HT1080 (cell line): Measurements from ENCODE around the gene CYP4F2. TPM values are rescaled to one million over a fixed set of nuclear protein-coding genes. Genes with fewer than 3 reads are reported as not detected.
"Not testable (repeated sequence)": the region's sequence is repeated elsewhere in the genome, so short reads cannot be mapped to it uniquely, and the experiment has no call there.

ENCODE experiments used
- DNase-seq: peaks from one replicate; pipeline ENCODE4 v3.0.0-alpha.2; 2015; ENCODE audit warnings: low read depth
- polyA plus RNA-seq, 2 experiments: library from polyadenylated mRNA; depleted of rRNA; stranded (reverse); fragments of >200 nt; gene quantifications; 2 replicates each; pipeline ENCODE4 v1.2.3, GENCODE V29; 2015
- total RNA-seq: library from RNA; depleted of rRNA; stranded (reverse); fragments of >200 nt; shearing (Covaris generic); gene quantifications from 2 replicates; pipeline ENCODE4 v1.2.3, GENCODE V29; 2014; rRNA removed

The CYP4F2 gene
- total RNA-seq, result 0.30 and 0.63 TPM in 2 replicates
- 0.48 and 0.93 TPM in 2 replicates for polyA plus RNA-seq (2015; cell fraction: cytosol; rRNA removed)
- polyA plus RNA-seq (2015; cell fraction: nucleus; rRNA removed), result 1.9 and 3.1 TPM in 2 replicates

- no peak for DNase-seq
Observed at GRCh38 chr19:15897738-15898276, at the start of gene CYP4F2. TSS of gene CYP4F2 (minus strand) at chr19:15898074. CDS start at chr19:15897611, 463 bp downstream.

- DNase-seq, result no peak
Observed at GRCh38 chr19:15945301-15945700, 47.4 kb upstream of the CYP4F2 start.

GRCh38 chr19:15944401-15944800 is 46.5 kb upstream of the CYP4F2 start:
- no peak for DNase-seq

GRCh38 chr19:15937771-15938170 is 39.9 kb upstream of the CYP4F2 start:
- no peak for DNase-seq

- no peak for DNase-seq
Observed at GRCh38 chr19:15936950-15937349, 39.1 kb upstream of the CYP4F2 start.

GRCh38 chr19:15936173-15936572 is 38.3 kb upstream of the CYP4F2 start:
- DNase-seq, result no peak

- no peak for DNase-seq
Observed at GRCh38 chr19:15935167-15935702, 37.4 kb upstream of the CYP4F2 start.

GRCh38 chr19:15934332-15935078 is 36.6 kb upstream of the CYP4F2 start, which contains the start of gene CYP4F11:
TSS of gene CYP4F11 (minus strand) at chr19:15934529. CDS start at chr19:15934408, 121 bp downstream.
- no peak for DNase-seq

- DNase-seq, result not testable (repeated sequence)
Observed at GRCh38 chr19:15933761-15934331, 36.0 kb upstream of the CYP4F2 start.

- DNase-seq, result no peak
Observed at GRCh38 chr19:15928321-15928720, 30.4 kb upstream of the CYP4F2 start.

- DNase-seq, result no peak
Observed at GRCh38 chr19:15926484-15926883, 28.6 kb upstream of the CYP4F2 start.

- DNase-seq, result no peak
Observed at GRCh38 chr19:15923702-15924101, 25.8 kb upstream of the CYP4F2 start.

- no peak for DNase-seq
Observed at GRCh38 chr19:15922021-15922420, 24.1 kb upstream of the CYP4F2 start.

- no peak for DNase-seq
Observed at GRCh38 chr19:15919243-15919642, 21.4 kb upstream of the CYP4F2 start.

GRCh38 chr19:15915109-15915508 is 17.2 kb upstream of the CYP4F2 start:
- no peak for DNase-seq

- no peak for DNase-seq
Observed at GRCh38 chr19:15913830-15914229, 16.0 kb upstream of the CYP4F2 start.

GRCh38 chr19:15913384-15913783 is 15.5 kb upstream of the CYP4F2 start:
- DNase-seq, result no peak

- DNase-seq, result no peak
Observed at GRCh38 chr19:15911599-15912235, 13.8 kb upstream of the CYP4F2 start.

- DNase-seq, result no peak
Observed at GRCh38 chr19:15905026-15905425, 7.2 kb upstream of the CYP4F2 start.

GRCh38 chr19:15902898-15903297 is 5.0 kb upstream of the CYP4F2 start:
- DNase-seq, result not testable (repeated sequence)

- no peak for DNase-seq
Observed at GRCh38 chr19:15902254-15902653, 4.4 kb upstream of the CYP4F2 start.

GRCh38 chr19:15900504-15900903 is 2.6 kb upstream of the CYP4F2 start:
- DNase-seq, result no peak
